Measurements from ENCODE around the gene PSMB11. TPM values are rescaled to one million over a fixed set of nuclear protein-coding genes. Genes with fewer than 3 reads are reported as not detected.
"Not testable (repeated sequence)": the region's sequence is repeated elsewhere in the genome, so short reads cannot be mapped to it uniquely, and the experiment has no call there.

The PSMB11 gene
- total and polyA plus RNA-seq, 4 experiments from 2014 or later, result not detected

DNA sequence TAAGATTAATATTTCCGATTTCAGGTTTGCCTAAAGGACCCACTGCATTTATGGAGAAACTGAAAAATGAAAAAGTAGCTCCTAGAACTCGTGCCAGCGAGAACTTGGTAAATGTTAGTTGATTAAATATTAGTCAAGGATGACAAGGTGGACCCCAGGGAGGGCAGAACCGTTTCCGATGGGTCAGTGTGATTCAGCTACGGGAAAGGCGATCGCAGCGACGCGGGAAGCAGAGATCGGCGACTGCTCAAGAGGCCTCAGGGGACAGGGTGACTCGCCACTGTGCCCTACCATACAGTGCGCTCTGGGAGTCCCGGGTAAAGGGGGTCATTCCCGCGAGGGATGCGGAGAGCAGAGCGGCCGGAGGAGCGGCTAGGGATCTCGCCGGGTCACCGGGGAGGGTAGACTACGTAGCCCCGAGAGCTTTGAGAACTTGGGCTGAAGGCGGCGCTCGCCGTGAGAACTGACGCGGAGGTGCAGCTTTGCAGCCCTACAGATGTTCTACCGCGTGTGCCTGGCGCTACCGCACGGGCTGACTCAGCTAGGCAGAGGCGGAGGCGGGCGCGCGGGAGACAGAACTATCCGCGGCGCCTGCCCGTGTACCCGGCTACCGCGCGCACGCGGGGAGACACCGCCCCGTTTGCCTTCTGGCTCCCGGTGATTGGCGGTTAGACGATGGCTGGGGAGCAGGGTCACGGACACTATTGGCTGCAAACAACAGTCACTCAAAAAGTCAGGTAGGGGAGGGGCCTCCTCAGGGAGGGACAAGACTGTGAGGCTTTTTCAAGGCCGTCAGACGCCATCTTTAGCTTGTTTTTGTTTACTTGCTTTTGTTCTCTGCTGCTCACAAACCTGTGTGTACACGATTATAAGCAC lies 35.2 kb upstream of the PSMB11 start:
- Histone ChIP-seq H3K36me3 (ENCODE audit: insufficient read depth, low read length) (no peaks in the 10 kb centered on the region), H3K9me3 (ENCODE audit: control insufficient read depth in 1 of 2, low read length in 2 of 2) (no peaks in the 10 kb centered on the region), H3K27ac (ENCODE audit: low read depth, low read length) (peak overlapping the region; percentile 80), H3K4me3 (ENCODE audit: low read length in 2 of 2) (peak overlapping the region; percentile 96), H3K4me1 (ENCODE audit: insufficient read depth, low read length) (peaks cover 37% of the 10 kb centered on the region), H3K27me3 (ENCODE audit: insufficient read depth, low read length) (no peaks in the 10 kb centered on the region)
- H3K27me3 Mint-ChIP-seq, result no peaks in the 10 kb centered on the region
- ChIA-PET POLR2A (ENCODE audit: partially characterized antibody) (interaction anchor here (0.6 to 3.5 kb wide), 48 partner anchors 9 to 1570 kb away, joined by 3 to 42 read pairs (median 6); partner anchors contain the start of genes ACIN1, AJUBA, C14orf119 and CDH24), CTCF (ENCODE audit: partially characterized antibody) (interaction anchor here (0.8 to 4.0 kb wide), 25 partner anchors 8 to 419 kb away, joined by 3 to 47 read pairs (median 7); partner anchors contain the start of genes ACIN1, AJUBA, C14orf119 and CDH24)
- H3K9me3 Mint-ChIP-seq, result no peaks in the 10 kb centered on the region
- peak; percentile 99 for DNase-seq
- H3K4me1 Mint-ChIP-seq, result peaks cover 17 to 52% (median 34%) of the 10 kb centered on the region in 4 donors
- H3K4me3 Mint-ChIP-seq, result peak overlapping the region; percentile 94 to 99 (median 97)
- intact Hi-C loops (cut with micrococcal nuclease), result loop anchor here (1.0 kb wide), 4 partner anchors 23 to 77 kb away; partner anchors contain the start of gene PRMT5
- H3K27ac Mint-ChIP-seq, result peak overlapping the region; percentile 90 to 99 (median 97)
- peaks cover 0 to 6% of the 10 kb centered on the region in 2 donors for H3K36me3 Mint-ChIP-seq

- ChIA-PET POLR2A (ENCODE audit: partially characterized antibody) (interaction anchor here (3.2 to 3.5 kb wide), 4 partner anchors 15 to 87 kb away, joined by 20 to 42 read pairs (median 36); partner anchors contain the start of genes ACIN1, C14orf119 and PSMB5), CTCF (ENCODE audit: partially characterized antibody) (interaction anchor here (1.0 to 4.0 kb wide), 5 partner anchors 13 to 60 kb away, joined by 3 to 47 read pairs (median 44); partner anchors contain the start of gene CDH24)
- H3K4me3 ChIP-seq (ENCODE audit: low read length in 2 of 2), result no peak overlapping the region
- H3K27me3 ChIP-seq (ENCODE audit: insufficient read depth, low read length), result no peaks in the 10 kb centered on the region
- peaks cover 37% of the 10 kb centered on the region for H3K4me1 ChIP-seq (ENCODE audit: insufficient read depth, low read length)
- intact Hi-C loops (cut with micrococcal nuclease), result no loop called here
- no peaks in the 10 kb centered on the region for H3K36me3 ChIP-seq (ENCODE audit: insufficient read depth, low read length)
- peak overlapping the region in 6 of 7 donors; percentile 26 to 92 (median 83) for H3K27ac Mint-ChIP-seq
- H3K9me3 ChIP-seq (ENCODE audit: control insufficient read depth in 1 of 2, low read length in 2 of 2), result no peaks in the 10 kb centered on the region
- DNase-seq, result no peak
- H3K36me3 Mint-ChIP-seq, result peaks cover 0 to 6% of the 10 kb centered on the region in 2 donors
- H3K27me3 Mint-ChIP-seq, result no peaks in the 10 kb centered on the region
- H3K4me3 Mint-ChIP-seq, result peak overlapping the region in 7 of 8 donors; percentile 44 to 95 (median 70)
- peaks cover 17 to 57% (median 34%) of the 10 kb centered on the region in 4 donors for H3K4me1 Mint-ChIP-seq
- H3K9me3 Mint-ChIP-seq, result no peaks in the 10 kb centered on the region
- H3K27ac ChIP-seq (ENCODE audit: low read depth, low read length), result no peak overlapping the region
These were observed 33.2 kb upstream of the PSMB11 start for GRCh38 chr14:23008831-23009230.

DNA sequence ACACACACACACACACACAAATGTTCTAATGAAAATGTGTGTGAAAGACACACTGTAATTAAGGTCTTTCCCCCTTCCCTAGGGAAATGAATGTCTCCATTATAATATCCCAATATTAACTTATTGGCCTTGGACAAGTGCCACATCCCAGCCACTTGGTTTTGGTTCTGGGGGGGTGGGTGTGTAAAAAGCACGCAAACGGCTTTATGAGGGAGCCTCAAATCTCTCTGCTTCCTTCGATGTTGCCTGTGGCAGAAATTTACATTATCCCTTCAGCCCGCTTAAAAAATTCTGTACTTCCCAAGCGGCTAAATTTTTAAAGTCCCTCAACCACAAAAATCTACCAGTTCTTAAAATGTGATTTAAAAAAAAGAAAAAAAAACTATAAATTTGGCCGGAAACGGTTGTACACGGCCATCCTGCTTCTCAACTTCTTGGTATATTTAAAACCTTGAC lies 32.5 kb upstream of the PSMB11 start:
- ChIA-PET POLR2A (ENCODE audit: partially characterized antibody) (no interaction called here), CTCF (ENCODE audit: partially characterized antibody) (interaction anchor here (1.0 to 4.0 kb wide), 3 partner anchors 46 to 59 kb away, joined by 3 to 44 read pairs (median 30); partner anchors contain the start of gene CDH24)
- intact Hi-C loops (cut with micrococcal nuclease), result no loop called here
- Mint-ChIP-seq H3K9me3 (no peaks in the 10 kb centered on the region), H3K4me1 (peaks cover 17 to 57% (median 34%) of the 10 kb centered on the region in 4 donors), H3K4me3 (peak overlapping the region; percentile 83 to 95 (median 92)), H3K27ac (peak overlapping the region; percentile 85 to 96 (median 90)), H3K36me3 (peaks cover 0 to 6% of the 10 kb centered on the region in 2 donors), H3K27me3 (no peaks in the 10 kb centered on the region)
- Histone ChIP-seq H3K9me3 (ENCODE audit: control insufficient read depth in 1 of 2, low read length in 2 of 2) (no peaks in the 10 kb centered on the region), H3K27ac (ENCODE audit: low read depth, low read length) (peak overlapping the region; percentile 69), H3K4me3 (ENCODE audit: low read length in 2 of 2) (peak overlapping the region; percentile 60 to 80), H3K4me1 (ENCODE audit: insufficient read depth, low read length) (peaks cover 37% of the 10 kb centered on the region), H3K36me3 (ENCODE audit: insufficient read depth, low read length) (no peaks in the 10 kb centered on the region), H3K27me3 (ENCODE audit: insufficient read depth, low read length) (no peaks in the 10 kb centered on the region)
- no peak for DNase-seq

- Mint-ChIP-seq H3K27me3 (no peaks in the 10 kb centered on the region), H3K4me1 (peaks cover 17 to 53% (median 32%) of the 10 kb centered on the region in 4 donors), H3K36me3 (peaks cover 0 to 6% of the 10 kb centered on the region in 2 donors), H3K9me3 (no peaks in the 10 kb centered on the region), H3K27ac (peak within 1 kb of the TSS; percentile 90 to 99 (median 97)), H3K4me3 (peak within 1 kb of the TSS; percentile 90 to 100 (median 96))
- H3K27ac ChIP-seq (ENCODE audit: low read depth, low read length), result peak within 1 kb of the TSS; percentile 69
- H3K4me3 ChIP-seq (ENCODE audit: low read length in 2 of 2), result peak within 1 kb of the TSS; percentile 60 to 80
- ChIA-PET POLR2A (ENCODE audit: partially characterized antibody) (interaction anchor here (1.0 kb wide), 1 partner anchor 10 kb away, joined by 3 read pairs; no protein-coding TSS in a partner anchor), CTCF (ENCODE audit: partially characterized antibody) (interaction anchor here (0.7 to 3.4 kb wide), 6 partner anchors 15 to 146 kb away, joined by 3 to 18 read pairs (median 6); partner anchors contain the start of gene CDH24)
- no peaks in the 10 kb centered on the region for H3K36me3 ChIP-seq (ENCODE audit: insufficient read depth, low read length)
- peak; percentile 71 to 74 (median 74) for DNase-seq
- H3K9me3 ChIP-seq (ENCODE audit: control insufficient read depth in 1 of 2, low read length in 2 of 2), result no peaks in the 10 kb centered on the region
- intact Hi-C loops (cut with micrococcal nuclease), result no loop called here
- H3K27me3 ChIP-seq (ENCODE audit: insufficient read depth, low read length), result no peaks in the 10 kb centered on the region
- peaks cover 37% of the 10 kb centered on the region for H3K4me1 ChIP-seq (ENCODE audit: insufficient read depth, low read length)
These were observed 31.9 kb upstream of the PSMB11 start, which contains the start of gene C14orf93 for GRCh38 chr14:23009939-23010726. Gene C14orf93 (minus strand): TSS chr14:23010143. CDS start chr14:22999023, 11,120 bp downstream.

DNA sequence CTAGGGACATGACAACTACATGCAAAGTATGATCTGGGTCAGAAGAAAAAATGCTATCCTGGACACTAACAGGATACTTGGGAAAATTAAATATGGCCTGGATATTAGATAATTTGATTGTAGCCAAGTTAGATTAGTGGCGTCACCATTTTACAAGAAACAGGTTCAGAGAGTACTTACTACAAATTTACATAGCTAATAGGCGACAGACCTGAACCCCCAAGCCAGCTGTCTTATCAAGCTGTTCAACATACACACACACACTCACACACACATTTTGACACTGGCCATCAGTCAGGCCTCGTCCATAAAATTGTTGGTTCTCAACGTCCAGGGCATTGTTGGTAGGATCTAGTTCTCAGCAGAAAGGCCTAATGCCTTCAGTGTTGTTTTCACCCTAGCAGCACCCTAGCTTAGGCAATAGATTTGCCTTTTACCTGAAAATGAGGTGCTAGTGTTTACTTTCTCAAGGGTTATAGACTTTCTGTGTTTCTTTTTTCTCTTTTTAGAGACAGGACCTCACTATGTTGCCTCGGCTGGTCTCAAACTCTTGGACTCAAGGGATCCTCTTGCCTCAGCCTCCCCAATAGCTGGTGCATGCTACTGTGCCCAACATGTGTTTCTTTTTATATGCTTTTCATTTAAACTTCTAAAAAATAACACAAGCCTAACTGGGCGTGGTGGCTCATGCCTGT lies 28.8 kb upstream of the PSMB11 start:
- POLR2A ChIA-PET (ENCODE audit: partially characterized antibody), result interaction anchor here (2.2 kb wide), 1 partner anchor 57 kb away, joined by 5 read pairs; the partner anchor contains the start of gene HAUS4
- Mint-ChIP-seq H3K27me3 (no peaks in the 10 kb centered on the region), H3K9me3 (no peaks in the 10 kb centered on the region), H3K27ac (peak overlapping the region in 2 of 7 donors; percentile 35 to 72), H3K4me3 (peak overlapping the region in 2 of 8 donors; percentile 13 to 52), H3K4me1 (peaks cover 11 to 34% (median 22%) of the 10 kb centered on the region in 4 donors), H3K36me3 (no peaks in the 10 kb centered on the region)
- H3K4me3 ChIP-seq (ENCODE audit: low read length in 2 of 2), result no peak overlapping the region
- no peaks in the 10 kb centered on the region for H3K36me3 ChIP-seq (ENCODE audit: insufficient read depth, low read length)
- DNase-seq, result no peak
- H3K4me1 ChIP-seq (ENCODE audit: insufficient read depth, low read length), result peaks cover 19% of the 10 kb centered on the region
- no peak overlapping the region for H3K27ac ChIP-seq (ENCODE audit: low read depth, low read length)
- intact Hi-C loops (cut with micrococcal nuclease), result no loop called here
- CTCF ChIA-PET (ENCODE audit: partially characterized antibody), result interaction anchor here (0.9 to 3.4 kb wide), 7 partner anchors 18 to 55 kb away, joined by 3 to 18 read pairs (median 7); partner anchors contain the start of gene CDH24
- no peaks in the 10 kb centered on the region for H3K9me3 ChIP-seq (ENCODE audit: control insufficient read depth in 1 of 2, low read length in 2 of 2)
- no peaks in the 10 kb centered on the region for H3K27me3 ChIP-seq (ENCODE audit: insufficient read depth, low read length)

GRCh38 chr14:23013749-23014054 lies 28.3 kb upstream of the PSMB11 start:
- peaks cover 9 to 29% (median 19%) of the 10 kb centered on the region in 4 donors for H3K4me1 Mint-ChIP-seq
- not testable (repeated sequence) for H3K36me3 Mint-ChIP-seq
- H3K4me1 ChIP-seq (ENCODE audit: insufficient read depth, low read length), result peaks cover 15% of the 10 kb centered on the region

More at GRCh38 chr14:23013749-23014054, 28.3 kb upstream of the PSMB11 start:
- H3K9me3 ChIP-seq (ENCODE audit: control insufficient read depth in 1 of 2, low read length in 2 of 2); H3K27me3 Mint-ChIP-seq; intact Hi-C loops (cut with micrococcal nuclease); H3K27me3 ChIP-seq (ENCODE audit: insufficient read depth, low read length); H3K9me3 Mint-ChIP-seq; H3K27ac ChIP-seq (ENCODE audit: low read depth, low read length); H3K27ac Mint-ChIP-seq; H3K4me3 ChIP-seq (ENCODE audit: low read length in 2 of 2); DNase-seq; H3K36me3 ChIP-seq (ENCODE audit: insufficient read depth, low read length); H3K4me3 Mint-ChIP-seq: not testable (repeated sequence)
- ChIA-PET CTCF (ENCODE audit: partially characterized antibody) (interaction anchor here (0.9 to 3.4 kb wide), 3 partner anchors 19 to 55 kb away, joined by 4 to 9 read pairs (median 7); partner anchors contain the start of gene CDH24), POLR2A (ENCODE audit: partially characterized antibody) (interaction anchor here (2.2 kb wide), 1 partner anchor 57 kb away, joined by 5 read pairs; the partner anchor contains the start of gene HAUS4)

Measured in CD4-positive, alpha-beta memory T cell (primary cell).